Tibial artery (tissue), 4 donors: ENCODE results near the gene MSI2.

Source experiments
- DNase-seq, 2 donors: peaks; one replicate each; pipeline ENCODE4 v3.0.0-alpha.2; 2019
- H3K27ac ChIP-seq, 2 donors: fragments of 200-600 bp; sonication (generic) in 1 of 2; 1 replicate in 1 of 2; 2 replicates in 1 of 2; pipeline ENCODE4 v1.5.1; 2018 to 2019; ENCODE audit warnings: mild to moderate bottlenecking in 1 of 2
- H3K27me3 ChIP-seq, 2 donors: fragments of 200-600 bp; sonication (generic) in 1 of 2; one replicate each; pipeline versions ENCODE4 v1.5.1 to v1.6.0; 2016 to 2019
- H3K36me3 ChIP-seq, 3 donors: fragments of 200-600 bp; sonication (generic) in 2 of 3; one replicate each; pipeline ENCODE4 v1.5.1; 2016 to 2019; ENCODE audit warnings: mild to moderate bottlenecking in 2 of 3
- H3K4me1 ChIP-seq, 4 donors: fragments of 200-600 bp; sonication (generic) in 2 of 4; 1 replicate in 3 of 4; 2 replicates in 1 of 4; pipeline ENCODE4 v1.5.1; 2016 to 2019
- H3K4me3 ChIP-seq, 2 donors: fragments of 200-600 bp; sonication (generic) in 1 of 2; 1 replicate in 1 of 2; 2 replicates in 1 of 2; pipeline ENCODE4 v1.5.1; 2018 to 2019; ENCODE audit warnings: mild to moderate bottlenecking in 2 of 2
- H3K9me3 ChIP-seq, 3 donors: fragments of 200-600 bp; sonication (generic) in 1 of 3; one replicate each; pipeline ENCODE4 v1.5.1; 2016 to 2019
- CTCF ChIP-seq, 2 experiments: fragments of 200-600 bp in 1 of 2; fragments of 450-650 bp in 1 of 2; IDR thresholded peaks; one replicate each; pipeline ENCODE4 v1.5.1; 2017 to 2019; ENCODE audit warnings: antibody characterized with exemption in 2 of 2, mild to moderate bottlenecking in 1 of 2, moderate library complexity in 1 of 2
- intact Hi-C: fragments of 100-400 bp; cut with DNase I; formaldehyde crosslinking; loops from one replicate; pipeline ENCODE4 v1.15.0; 2023; ENCODE audit warnings: low total_unique reads

Gene MSI2

GRCh38 chr17:57305144-57305728 is 48.9 kb downstream of the MSI2 start:
- Histone ChIP-seq H3K27ac (no peak overlapping the region), H3K4me1 (no peaks in the 10 kb centered on the region), H3K9me3 (no peaks in the 10 kb centered on the region), H3K36me3 (peaks cover 0 to 8% (median 7%) of the 10 kb centered on the region in 3 donors), H3K4me3 (no peak overlapping the region), H3K27me3 (no peaks in the 10 kb centered on the region)
- DNase-seq: no peak
- intact Hi-C loops: no loop called here
- TF ChIP-seq CTCF (IDR thresholded peaks at IDR 0.05): no peak

GRCh38 chr17:57305908-57306504 is 49.7 kb downstream of the MSI2 start:
- no peak overlapping the region for H3K27ac ChIP-seq
- no peaks in the 10 kb centered on the region for H3K27me3 ChIP-seq
- no peak for DNase-seq
- H3K4me1 ChIP-seq: no peaks in the 10 kb centered on the region
- no peaks in the 10 kb centered on the region for H3K9me3 ChIP-seq
- H3K36me3 ChIP-seq: peaks cover 0 to 10% (median 0%) of the 10 kb centered on the region in 3 donors
- no peak overlapping the region for H3K4me3 ChIP-seq
- TF ChIP-seq CTCF (IDR thresholded peaks at IDR 0.05): no peak
- intact Hi-C loops: no loop called here

- H3K27me3 ChIP-seq: no peaks in the 10 kb centered on the region
- no peaks in the 10 kb centered on the region for H3K4me1 ChIP-seq
- no peaks in the 10 kb centered on the region for H3K9me3 ChIP-seq
- H3K4me3 ChIP-seq: no peak overlapping the region
- no peak overlapping the region for H3K27ac ChIP-seq
- no peak for DNase-seq
- peaks cover 0 to 10% (median 0%) of the 10 kb centered on the region in 3 donors for H3K36me3 ChIP-seq
- TF ChIP-seq CTCF (IDR thresholded peaks at IDR 0.05): no peak
- intact Hi-C loops: no loop called here
Observed at GRCh38 chr17:57308543-57309186, 52.3 kb downstream of the MSI2 start.

- Histone ChIP-seq H3K4me3 (no peak overlapping the region), H3K27me3 (no peaks in the 10 kb centered on the region), H3K9me3 (no peaks in the 10 kb centered on the region), H3K27ac (no peak overlapping the region), H3K4me1 (no peaks in the 10 kb centered on the region), H3K36me3 (peaks cover 0 to 10% (median 0%) of the 10 kb centered on the region in 3 donors)
- DNase-seq: no peak
- intact Hi-C loops: no loop called here
- TF ChIP-seq CTCF (IDR thresholded peaks at IDR 0.05): no peak
Observed at GRCh38 chr17:57309479-57309878, 53.2 kb downstream of the MSI2 start.

- H3K4me1 ChIP-seq: no peaks in the 10 kb centered on the region
- H3K4me3 ChIP-seq: no peak overlapping the region
- H3K27me3 ChIP-seq: no peaks in the 10 kb centered on the region
- H3K9me3 ChIP-seq: no peaks in the 10 kb centered on the region
- TF ChIP-seq CTCF (IDR thresholded peaks at IDR 0.05): no peak
- intact Hi-C loops: no loop called here
- H3K36me3 ChIP-seq: peaks cover 0 to 7% (median 0%) of the 10 kb centered on the region in 3 donors
- DNase-seq: no peak
- no peak overlapping the region for H3K27ac ChIP-seq
Observed at GRCh38 chr17:57311281-57312216, 55.2 kb downstream of the MSI2 start.
